Measurements from ENCODE around the gene CDH4.

The CDH4 gene

GRCh38 chr20:61435823-61436220 lies 183.8 kb downstream of the CDH4 start:
- DNase-seq (ENCODE audit: low read depth in 1 of 2, low spot score in 1 of 2) = no peak

GRCh38 chr20:61436283-61436666 lies 184.2 kb downstream of the CDH4 start:
- DNase-seq (ENCODE audit: low read depth in 1 of 2, low spot score in 1 of 2) = no peak

GRCh38 chr20:61436667-61437279 lies 184.7 kb downstream of the CDH4 start:
- DNase-seq (ENCODE audit: low read depth in 1 of 2, low spot score in 1 of 2) = no peak

- DNase-seq (ENCODE audit: low read depth in 1 of 2, low spot score in 1 of 2) = no peak
Measured at GRCh38 chr20:61437280-61438206, 185.5 kb downstream of the CDH4 start.

- no peak for DNase-seq (ENCODE audit: low read depth in 1 of 2, low spot score in 1 of 2)
Measured at GRCh38 chr20:61438285-61438684, 186.2 kb downstream of the CDH4 start.

GRCh38 chr20:61439251-61439650 lies 187.2 kb downstream of the CDH4 start:
- no peak for DNase-seq (ENCODE audit: low read depth in 1 of 2, low spot score in 1 of 2)

GRCh38 chr20:61440548-61441055 lies 188.5 kb downstream of the CDH4 start:
- DNase-seq (ENCODE audit: low read depth in 1 of 2, low spot score in 1 of 2) = no peak

- no peak for DNase-seq (ENCODE audit: low read depth in 1 of 2, low spot score in 1 of 2)
Measured at GRCh38 chr20:61441537-61441936, 189.5 kb downstream of the CDH4 start.

GRCh38 chr20:61442075-61442670 lies 190.1 kb downstream of the CDH4 start:
- DNase-seq (ENCODE audit: low read depth in 1 of 2, low spot score in 1 of 2) = no peak

- DNase-seq (ENCODE audit: low read depth in 1 of 2, low spot score in 1 of 2) = no peak
Measured at GRCh38 chr20:61442718-61443117, 190.7 kb downstream of the CDH4 start.

- DNase-seq (ENCODE audit: low read depth in 1 of 2, low spot score in 1 of 2) = no peak
Measured at GRCh38 chr20:61443443-61444126, 191.5 kb downstream of the CDH4 start.

GRCh38 chr20:61444637-61445036 lies 192.6 kb downstream of the CDH4 start:
- no peak for DNase-seq (ENCODE audit: low read depth in 1 of 2, low spot score in 1 of 2)

GRCh38 chr20:61445138-61445537 lies 193.1 kb downstream of the CDH4 start:
- DNase-seq (ENCODE audit: low read depth in 1 of 2, low spot score in 1 of 2) = no peak

- no peak for DNase-seq (ENCODE audit: low read depth in 1 of 2, low spot score in 1 of 2)
Measured at GRCh38 chr20:61445741-61446140, 193.7 kb downstream of the CDH4 start.

GRCh38 chr20:61447952-61448351 lies 195.9 kb downstream of the CDH4 start:
- no peak for DNase-seq (ENCODE audit: low read depth in 1 of 2, low spot score in 1 of 2)

GRCh38 chr20:61448386-61448785 lies 196.3 kb downstream of the CDH4 start:
- DNase-seq (ENCODE audit: low read depth in 1 of 2, low spot score in 1 of 2) = no peak

GRCh38 chr20:61449057-61449609 lies 197.1 kb downstream of the CDH4 start:
- no peak for DNase-seq (ENCODE audit: low read depth in 1 of 2, low spot score in 1 of 2)

GRCh38 chr20:61449916-61450315 lies 197.9 kb downstream of the CDH4 start:
- DNase-seq (ENCODE audit: low read depth in 1 of 2, low spot score in 1 of 2) = no peak

GRCh38 chr20:61450549-61450948 lies 198.5 kb downstream of the CDH4 start:
- no peak for DNase-seq (ENCODE audit: low read depth in 1 of 2, low spot score in 1 of 2)

- no peak for DNase-seq (ENCODE audit: low read depth in 1 of 2, low spot score in 1 of 2)
Measured at GRCh38 chr20:61451009-61451408, 198.9 kb downstream of the CDH4 start.

GRCh38 chr20:61451953-61452352 lies 199.9 kb downstream of the CDH4 start:
- DNase-seq (ENCODE audit: low read depth in 1 of 2, low spot score in 1 of 2) = no peak

Data from stimulated activated CD4-positive, alpha-beta T cell treated with anti-CD3 and anti-CD28 coated beads, Interleukin-15, amount 100 ng/mL, for 1 hour (primary cell).